Upper lobe of left lung (tissue), 4 donors: ENCODE measurements around the gene ANGPT4.

Experiments
- CTCF ChIP-seq, 6 experiments: fragments of 450-650 bp in 4 of 6; fragments of 200-600 bp in 2 of 6; sonication (generic) in 2 of 6; IDR thresholded peaks; one replicate each; pipeline ENCODE4 v1.5.1; 2016 to 2019; ENCODE audit warnings: antibody characterized with exemption in 6 of 6
- EP300 ChIP-seq, 4 donors: sonication (generic); formaldehyde crosslinking; IDR thresholded peaks; one replicate each; pipeline ENCODE4 v1.5.1; 2017; ENCODE audit warnings: antibody characterized with exemption in 4 of 4, control low read depth in 2 of 4
- POLR2A ChIP-seq, 4 donors: fragments of 450-650 bp; IDR thresholded peaks; one replicate each; pipeline ENCODE4 v1.5.1; 2016 to 2017; ENCODE audit warnings: antibody characterized with exemption in 4 of 4, mild to moderate bottlenecking in 2 of 4
- POLR2AphosphoS5 ChIP-seq, 2 donors: sonication (generic); formaldehyde crosslinking; IDR thresholded peaks; one replicate each; pipeline ENCODE4 v1.5.1; 2017; ENCODE audit warnings: antibody characterized with exemption in 2 of 2

GRCh38 chr20:878511-879307 is 37.4 kb downstream of the ANGPT4 start:
- TF ChIP-seq POLR2A (IDR thresholded peaks at IDR 0.05) (no peak), CTCF (IDR thresholded peaks at IDR 0.05) (no peak), EP300 (IDR thresholded peaks at IDR 0.05) (no peak), POLR2AphosphoS5 (IDR thresholded peaks at IDR 0.05) (no peak)
